B cell (primary cell): ENCODE results near the gene ALDOB. TPM values are rescaled to one million over a fixed set of nuclear protein-coding genes. Genes with fewer than 3 reads are reported as not detected.

Experiments used
- ATAC-seq: fragments of 200-7000 bp; cut with Tn5 transposase; one replicate; pipeline ENCODE4 v1.10.0; 2021; ENCODE audit warnings: low read depth, mild to moderate bottlenecking, moderate number of reproducible peaks, moderate library complexity
- CTCF ChIA-PET: fragments of 350-600 bp; sonication (Branson Sonifier 250); formaldehyde crosslinking; loops from one replicate; lab custom pipeline; 2021; ENCODE audit warnings: antibody characterized with exemption, inconsistent platforms; lab: Charles Lee
- POLR2A ChIA-PET: fragments of 350-600 bp; sonication (Branson Sonifier 250); formaldehyde crosslinking; loops from one replicate; lab custom pipeline; 2021; ENCODE audit warnings: antibody characterized with exemption; lab: Charles Lee
- DNase-seq: peaks from one replicate; pipeline ENCODE4 v3.0.0; 2013
- H2AFZ ChIP-seq: 2 replicates; pipeline ENCODE4 v1.6.1; 2012; ENCODE audit warnings: mild to moderate bottlenecking, low read depth, low read length; ENCODE audit not compliant: insufficient read depth, poor library complexity, severe bottlenecking
- H3K27ac ChIP-seq, 2 donors: 1 replicate in 1 of 2; 2 replicates in 1 of 2; pipeline ENCODE4 v1.5.1; 2012 to 2013; ENCODE audit warnings: low read length in 2 of 2, mild to moderate bottlenecking in 2 of 2, moderate library complexity in 1 of 2
- H3K27me3 ChIP-seq, 4 experiments: fragments of 200-600 bp in 1 of 4; sonication (generic) in 1 of 4; replicated peaks in 1 of 4; 1 replicate in 2 of 4; 2 replicates in 2 of 4; pipeline versions ENCODE4 v1.6.1 to v1.7.0; 2013 to 2016; ENCODE audit warnings: low read length in 3 of 4, mild to moderate bottlenecking in 2 of 4, mixed read lengths in 1 of 4, moderate library complexity in 1 of 4; ENCODE audit not compliant: insufficient read depth in 4 of 4, control insufficient read depth in 3 of 4; ENCODE audit errors: control extremely low read depth in 1 of 4
- H3K36me3 ChIP-seq, 2 experiments: replicated peaks in 1 of 2; 1 replicate in 1 of 2; 2 replicates in 1 of 2; pipeline versions ENCODE4 v1.6.1 to v1.7.1; 2013; ENCODE audit warnings: low read length in 1 of 2; ENCODE audit not compliant: insufficient read depth in 2 of 2, control insufficient read depth in 1 of 2; ENCODE audit errors: control extremely low read depth in 1 of 2, extremely low read depth in 1 of 2
- H3K4me1 ChIP-seq, 2 donors: fragments of 200-600 bp in 1 of 2; sonication (generic) in 1 of 2; 1 replicate in 1 of 2; 2 replicates in 1 of 2; pipeline versions ENCODE4 v1.5.1 to v1.6.1; 2013 to 2017; ENCODE audit warnings: low read length in 2 of 2; ENCODE audit not compliant: control insufficient read depth in 2 of 2, insufficient read depth in 2 of 2
- H3K4me2 ChIP-seq: replicated peaks from 2 replicates; pipeline ENCODE3; 2012; ENCODE audit warnings: mild to moderate bottlenecking, low read depth, low read length; ENCODE audit not compliant: poor library complexity, severe bottlenecking
- H3K4me3 ChIP-seq, 5 experiments: fragments of 200-600 bp in 1 of 5; sonication (generic) in 1 of 5; 1 replicate in 3 of 5; 2 replicates in 2 of 5; pipeline versions ENCODE4 v1.5.1 to v1.7.0; 2011 to 2016; ENCODE audit warnings: low read length in 4 of 5, mild to moderate bottlenecking in 4 of 5, low read depth in 2 of 5, control low read depth in 1 of 5, moderate library complexity in 1 of 5; ENCODE audit not compliant: insufficient read depth in 1 of 5; ENCODE audit errors: control extremely low read depth in 1 of 5, extremely low read depth in 1 of 5
- H3K79me2 ChIP-seq: fragments of 200-600 bp; sonication (generic); one replicate; pipeline ENCODE4 v1.6.0; 2016; ENCODE audit warnings: low read length; ENCODE audit not compliant: control insufficient read depth, insufficient read depth
- H3K9ac ChIP-seq: fragments of 200-600 bp; sonication (generic); 2 replicates; pipeline ENCODE4 v1.6.1; 2017; ENCODE audit warnings: mild to moderate bottlenecking, low read length, moderate library complexity
- H3K9me3 ChIP-seq, 3 donors: one replicate each; pipeline versions ENCODE4 v1.6.1 to v1.7.1; 2013; ENCODE audit warnings: low read length in 2 of 3; ENCODE audit not compliant: control insufficient read depth in 2 of 3, insufficient read depth in 1 of 3; ENCODE audit errors: control extremely low read depth in 1 of 3
- H4K20me1 ChIP-seq: 2 replicates; pipeline ENCODE4 v1.6.0; 2012; ENCODE audit warnings: mild to moderate bottlenecking, low read length; ENCODE audit not compliant: insufficient read depth, control insufficient read depth, poor library complexity, severe bottlenecking
- H3K27ac Mint-ChIP-seq: one replicate; pipeline ENCODE4 v1.8.0; 2021; ENCODE audit warnings: mixed read lengths
- H3K27me3 Mint-ChIP-seq: one replicate; pipeline ENCODE4 v1.8.0; 2021; ENCODE audit warnings: mixed read lengths
- H3K4me1 Mint-ChIP-seq: one replicate; pipeline ENCODE4 v1.8.0; 2021; ENCODE audit warnings: mixed read lengths
- H3K4me3 Mint-ChIP-seq: one replicate; pipeline ENCODE4 v1.8.0; 2021; ENCODE audit warnings: mixed read lengths
- H3K9me3 Mint-ChIP-seq: one replicate; pipeline ENCODE4 v1.8.0; 2022; ENCODE audit warnings: mixed read lengths; ENCODE audit not compliant: insufficient read depth
- EZH2 ChIP-seq: IDR thresholded peaks from 2 replicates; pipeline ENCODE4 v1.6.1; 2012; ENCODE audit warnings: borderline replicate concordance, low read depth, mild to moderate bottlenecking, moderate library complexity, low read length; ENCODE audit not compliant: insufficient read depth, poor library complexity, severe bottlenecking
- WGBS: methylation state at CpG from one replicate; pipeline ENCODE4 v1.1.5; 2013; ENCODE audit warnings: missing lambda C conversion rate; ENCODE audit not compliant: insufficient coverage; 5-methylcytosine and 5-hydroxymethylcytosine counted together
- intact Hi-C: fragments of 100-400 bp; cut with micrococcal nuclease; formaldehyde crosslinking; loops from one replicate; pipeline ENCODE4 v1.10.0; 2022
- polyA plus RNA-seq: library from polyadenylated mRNA; depleted of rRNA; stranded (reverse); fragments of >200 nt; gene quantifications from 2 replicates; pipeline ENCODE4 v1.2.3, GENCODE V29; 2012
- total RNA-seq, 2 donors: library from RNA; stranded (reverse); fragments of 120-200 nt in 1 of 2; gene quantifications; 1 replicate in 1 of 2; 2 replicates in 1 of 2; pipeline versions ENCODE4 v1.2.3 to v1.2.4, GENCODE V29; 2013 to 2022
- TF ChIP-seq, protein P1 (sequence below): fragments of 200-600 bp; IDR thresholded peaks from one replicate; pipeline ENCODE4 v1.8.0; 2022; ENCODE audit warnings: antibody characterized with exemption, mild to moderate bottlenecking

ALDOB gene
- total and polyA plus RNA-seq, 2 donors (not counting 1 experiment from before 2014, with no cell fraction given): not detected

DNA sequence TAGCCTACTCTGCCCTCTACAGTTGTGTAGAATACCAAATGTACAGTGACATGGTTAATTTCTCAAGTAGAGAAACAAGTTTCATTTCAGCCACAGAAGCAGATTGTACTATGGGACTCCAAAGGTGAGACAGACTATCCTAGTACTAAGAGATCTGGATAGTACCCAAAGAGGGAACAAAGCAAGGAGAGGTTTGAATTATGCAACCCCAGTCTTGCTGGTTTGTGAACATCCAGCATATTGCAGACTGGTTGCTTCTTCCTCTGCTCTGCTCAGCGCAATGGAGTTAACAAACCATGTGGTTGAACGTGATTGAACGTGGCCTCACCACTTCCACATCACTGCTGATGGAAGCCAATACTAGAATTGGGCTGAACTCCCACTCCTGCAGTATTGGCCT lies 43.3 kb upstream of the ALDOB start:
- Mint-ChIP-seq H3K27ac (no peak overlapping the region), H3K27me3 (peaks cover 28% of the 10 kb centered on the region), H3K4me1 (no peaks in the 10 kb centered on the region), H3K4me3 (no peak overlapping the region), H3K9me3 (no peaks in the 10 kb centered on the region)
- no peak overlapping the region for H3K4me2 ChIP-seq
- no peak overlapping the region for H3K27ac ChIP-seq
- POLR2A ChIA-PET: no interaction called here
- no peaks in the 10 kb centered on the region for H4K20me1 ChIP-seq
- WGBS: 48% methylated on average over 3 of the region's 3 CpGs
- H3K4me1 ChIP-seq: no peaks in the 10 kb centered on the region
- no peaks in the 10 kb centered on the region for H3K36me3 ChIP-seq
- no peak overlapping the region for H3K4me3 ChIP-seq
- intact Hi-C loops: no loop called here
- TF ChIP-seq EZH2: no peak
- TF ChIP-seq, protein P1, sequence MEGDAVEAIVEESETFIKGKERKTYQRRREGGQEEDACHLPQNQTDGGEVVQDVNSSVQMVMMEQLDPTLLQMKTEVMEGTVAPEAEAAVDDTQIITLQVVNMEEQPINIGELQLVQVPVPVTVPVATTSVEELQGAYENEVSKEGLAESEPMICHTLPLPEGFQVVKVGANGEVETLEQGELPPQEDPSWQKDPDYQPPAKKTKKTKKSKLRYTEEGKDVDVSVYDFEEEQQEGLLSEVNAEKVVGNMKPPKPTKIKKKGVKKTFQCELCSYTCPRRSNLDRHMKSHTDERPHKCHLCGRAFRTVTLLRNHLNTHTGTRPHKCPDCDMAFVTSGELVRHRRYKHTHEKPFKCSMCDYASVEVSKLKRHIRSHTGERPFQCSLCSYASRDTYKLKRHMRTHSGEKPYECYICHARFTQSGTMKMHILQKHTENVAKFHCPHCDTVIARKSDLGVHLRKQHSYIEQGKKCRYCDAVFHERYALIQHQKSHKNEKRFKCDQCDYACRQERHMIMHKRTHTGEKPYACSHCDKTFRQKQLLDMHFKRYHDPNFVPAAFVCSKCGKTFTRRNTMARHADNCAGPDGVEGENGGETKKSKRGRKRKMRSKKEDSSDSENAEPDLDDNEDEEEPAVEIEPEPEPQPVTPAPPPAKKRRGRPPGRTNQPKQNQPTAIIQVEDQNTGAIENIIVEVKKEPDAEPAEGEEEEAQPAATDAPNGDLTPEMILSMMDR: no peak
- H2AFZ ChIP-seq: no peak overlapping the region
- CTCF ChIA-PET: no interaction called here
- no peak for ATAC-seq
- DNase-seq: no peak
- peaks cover 0 to 4% (median 0%) of the 10 kb centered on the region in 3 donors for H3K9me3 ChIP-seq
- H3K27me3 ChIP-seq: peaks cover 0 to 4% (median 3%) of the 10 kb centered on the region in 4 experiments
- no peak overlapping the region for H3K9ac ChIP-seq
- no peaks in the 10 kb centered on the region for H3K79me2 ChIP-seq

DNA sequence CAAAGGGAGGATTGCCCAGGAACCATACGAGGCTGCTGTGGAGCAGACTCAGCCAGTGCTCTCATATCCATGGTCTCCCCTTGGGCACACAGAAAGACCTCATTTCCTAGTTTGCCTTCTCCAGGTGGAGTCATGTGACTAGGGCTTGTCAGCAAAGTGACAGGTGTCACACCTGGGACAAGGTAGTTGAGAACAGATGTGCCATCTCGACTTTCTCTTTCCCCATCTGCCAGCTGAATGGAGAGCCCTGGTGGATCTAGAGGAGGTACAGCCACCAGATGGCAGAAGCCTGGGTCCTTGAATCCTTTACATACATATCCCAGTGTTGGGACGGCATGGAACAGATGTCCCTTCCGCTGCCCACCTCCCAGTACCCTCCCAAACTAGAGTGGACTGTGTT lies 42.9 kb upstream of the ALDOB start:
- Mint-ChIP-seq H3K4me1 (no peaks in the 10 kb centered on the region), H3K27ac (no peak overlapping the region), H3K9me3 (no peaks in the 10 kb centered on the region), H3K4me3 (no peak overlapping the region), H3K27me3 (peaks cover 29% of the 10 kb centered on the region)
- Histone ChIP-seq H2AFZ (no peak overlapping the region), H3K4me2 (no peak overlapping the region), H3K36me3 (no peaks in the 10 kb centered on the region), H3K9me3 (peaks cover 0 to 4% (median 0%) of the 10 kb centered on the region in 3 donors), H3K27ac (no peak overlapping the region), H4K20me1 (no peaks in the 10 kb centered on the region), H3K4me1 (no peaks in the 10 kb centered on the region), H3K4me3 (no peak overlapping the region), H3K79me2 (no peaks in the 10 kb centered on the region), H3K9ac (no peak overlapping the region), H3K27me3 (peaks cover 0 to 4% (median 2%) of the 10 kb centered on the region in 4 experiments)
- 40% methylated on average over 1 of the region's 4 CpGs for WGBS
- ATAC-seq (no peak), DNase-seq (no peak)
- ChIA-PET POLR2A (no interaction called here), CTCF (no interaction called here)
- TF ChIP-seq EZH2: no peak
- TF ChIP-seq, protein P1: no peak
- intact Hi-C loops: no loop called here
